Esophagus muscularis mucosa (tissue), 4 donors: ENCODE data around the gene PTPRN2. TPM values are rescaled to one million over a fixed set of nuclear protein-coding genes. Genes with fewer than 3 reads are reported as not detected.

Experiments used
- DNase-seq: peaks from one replicate; pipeline ENCODE4 v3.0.0-alpha.2; 2017; ENCODE audit errors: extremely low spot score
- H3K27ac ChIP-seq, 4 donors: fragments of 200-600 bp; sonication (generic); replicated peaks in 1 of 4; 1 replicate in 3 of 4; 2 replicates in 1 of 4; pipeline ENCODE4 v1.5.1; 2016 to 2019; ENCODE audit warnings: mild to moderate bottlenecking in 1 of 4
- H3K27me3 ChIP-seq, 4 donors: fragments of 200-600 bp; sonication (generic); one replicate each; pipeline versions ENCODE4 v1.5.1 to v1.6.0; 2016 to 2019
- H3K36me3 ChIP-seq, 4 donors: fragments of 200-600 bp; sonication (generic); one replicate each; pipeline ENCODE4 v1.5.1; 2016 to 2019
- H3K4me1 ChIP-seq, 4 donors: fragments of 200-600 bp; sonication (generic); one replicate each; pipeline ENCODE4 v1.5.1; 2016 to 2019
- H3K4me3 ChIP-seq, 4 donors: fragments of 200-600 bp; sonication (generic); 1 replicate in 2 of 4; 2 replicates in 2 of 4; pipeline ENCODE4 v1.5.1; 2016 to 2019; ENCODE audit warnings: mild to moderate bottlenecking in 4 of 4, moderate library complexity in 1 of 4
- H3K9me3 ChIP-seq, 4 donors: fragments of 200-600 bp; sonication (generic); 1 replicate in 3 of 4; 2 replicates in 1 of 4; pipeline ENCODE4 v1.5.1; 2016 to 2019
- EP300 ChIP-seq: sonication (generic); formaldehyde crosslinking; IDR thresholded peaks from one replicate; pipeline ENCODE4 v1.6.1; 2017; ENCODE audit warnings: antibody characterized with exemption
- POLR2A ChIP-seq: fragments of 450-650 bp; IDR thresholded peaks from one replicate; pipeline ENCODE4 v1.6.1; 2017; ENCODE audit warnings: antibody characterized with exemption, moderate library complexity, mild to moderate bottlenecking, low read depth
- POLR2AphosphoS5 ChIP-seq, 2 donors: sonication (generic); formaldehyde crosslinking; IDR thresholded peaks; one replicate each; pipeline ENCODE4 v1.6.1; 2017; ENCODE audit warnings: antibody characterized with exemption in 2 of 2
- WGBS: methylation state at CpG from one replicate; pipeline ENCODE4 v1.1.5; 2018; 5-methylcytosine and 5-hydroxymethylcytosine counted together
- intact Hi-C: fragments of 100-400 bp; cut with DNase I; formaldehyde crosslinking; loops from one replicate; pipeline ENCODE4 v1.15.1; 2023
- total RNA-seq, 4 donors: library from RNA; depleted of rRNA; stranded (reverse); fragments of >200 nt; gene quantifications; one replicate each; pipeline versions ENCODE4 v1.1.0 to v1.2.1, GENCODE V29; 2016
- TF ChIP-seq, protein P1 (sequence below), 3 experiments: fragments of 200-600 bp in 2 of 3; fragments of 450-650 bp in 1 of 3; sonication (generic) in 2 of 3; IDR thresholded peaks; one replicate each; pipeline ENCODE4 v1.5.1; 2017 to 2019; ENCODE audit warnings: antibody characterized with exemption in 3 of 3, mild to moderate bottlenecking in 2 of 3, moderate library complexity in 1 of 3

The PTPRN2 gene
- total RNA-seq, 4 donors from 2014 or later: 2.1 to 3.1 (median 3.1) TPM

GRCh38 chr7:158520825-158521224 lies 66.8 kb downstream of the PTPRN2 start:
- 83% methylated on average over 9 of the region's 9 CpGs for WGBS
- H3K36me3 ChIP-seq: no peaks in the 10 kb centered on the region
- H3K27me3 ChIP-seq: peaks cover 0 to 64% (median 0%) of the 10 kb centered on the region in 4 donors
- H3K27ac ChIP-seq: no peak overlapping the region
- intact Hi-C loops: no loop called here
- no peak overlapping the region for H3K4me3 ChIP-seq
- H3K4me1 ChIP-seq: no peaks in the 10 kb centered on the region
- H3K9me3 ChIP-seq: no peaks in the 10 kb centered on the region
- TF ChIP-seq POLR2AphosphoS5 (IDR thresholded peaks at IDR 0.05): no peak
- TF ChIP-seq EP300: no peak
- TF ChIP-seq, protein P1, sequence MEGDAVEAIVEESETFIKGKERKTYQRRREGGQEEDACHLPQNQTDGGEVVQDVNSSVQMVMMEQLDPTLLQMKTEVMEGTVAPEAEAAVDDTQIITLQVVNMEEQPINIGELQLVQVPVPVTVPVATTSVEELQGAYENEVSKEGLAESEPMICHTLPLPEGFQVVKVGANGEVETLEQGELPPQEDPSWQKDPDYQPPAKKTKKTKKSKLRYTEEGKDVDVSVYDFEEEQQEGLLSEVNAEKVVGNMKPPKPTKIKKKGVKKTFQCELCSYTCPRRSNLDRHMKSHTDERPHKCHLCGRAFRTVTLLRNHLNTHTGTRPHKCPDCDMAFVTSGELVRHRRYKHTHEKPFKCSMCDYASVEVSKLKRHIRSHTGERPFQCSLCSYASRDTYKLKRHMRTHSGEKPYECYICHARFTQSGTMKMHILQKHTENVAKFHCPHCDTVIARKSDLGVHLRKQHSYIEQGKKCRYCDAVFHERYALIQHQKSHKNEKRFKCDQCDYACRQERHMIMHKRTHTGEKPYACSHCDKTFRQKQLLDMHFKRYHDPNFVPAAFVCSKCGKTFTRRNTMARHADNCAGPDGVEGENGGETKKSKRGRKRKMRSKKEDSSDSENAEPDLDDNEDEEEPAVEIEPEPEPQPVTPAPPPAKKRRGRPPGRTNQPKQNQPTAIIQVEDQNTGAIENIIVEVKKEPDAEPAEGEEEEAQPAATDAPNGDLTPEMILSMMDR (IDR thresholded peaks at IDR 0.05): no peak
- TF ChIP-seq POLR2A: no peak
- no peak for DNase-seq

- TF ChIP-seq, protein P1 (IDR thresholded peaks at IDR 0.05): no peak
- intact Hi-C loops: no loop called here
- 69% methylated on average over 4 of the region's 4 CpGs for WGBS
Measured at GRCh38 chr7:158519633-158520174, 67.9 kb downstream of the PTPRN2 start.

DNA sequence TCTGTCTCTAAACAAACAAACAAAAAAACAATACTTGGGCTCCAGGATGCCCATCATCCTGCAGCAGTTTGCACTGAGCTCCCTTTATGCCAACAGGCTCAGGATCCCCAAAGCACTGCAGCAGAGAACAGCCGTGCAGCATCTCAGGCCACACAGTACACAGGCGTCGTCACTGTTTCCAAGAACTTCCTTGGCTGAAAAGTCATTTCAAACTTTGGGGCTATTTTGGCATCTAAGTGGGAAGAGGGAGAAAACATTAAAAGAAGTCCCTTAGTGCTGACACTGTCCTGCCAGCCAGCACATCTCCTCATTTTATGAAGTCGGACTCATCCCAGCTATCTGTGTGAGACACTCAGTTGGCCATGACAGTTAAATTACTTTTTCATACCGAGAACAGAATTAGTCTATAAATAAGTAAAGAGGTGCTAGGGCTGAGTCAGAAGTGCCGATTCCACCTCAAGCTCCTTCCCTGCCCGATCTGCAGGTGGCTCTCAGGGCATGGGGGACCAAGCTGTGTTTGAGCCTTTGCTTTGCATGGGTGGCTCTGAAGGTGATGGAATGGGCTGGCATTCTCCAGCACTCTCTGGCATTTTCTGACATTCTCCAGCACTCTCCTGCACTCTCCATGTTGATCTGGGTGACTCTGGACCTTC lies 68.5 kb downstream of the PTPRN2 start:
- Histone ChIP-seq H3K36me3 (no peaks in the 10 kb centered on the region), H3K27me3 (peaks cover 0 to 52% (median 0%) of the 10 kb centered on the region in 4 donors), H3K4me3 (no peak overlapping the region), H3K9me3 (no peaks in the 10 kb centered on the region), H3K27ac (no peak overlapping the region), H3K4me1 (no peaks in the 10 kb centered on the region)
- intact Hi-C loops: no loop called here
- TF ChIP-seq, protein P1 (IDR thresholded peaks at IDR 0.05): no peak
- no peak for TF ChIP-seq POLR2A
- no peak for DNase-seq
- WGBS: 78% methylated on average over 7 of the region's 7 CpGs

More at GRCh38 chr7:158519633-158520174, 67.9 kb downstream of the PTPRN2 start:
- no peak for DNase-seq
- no peak overlapping the region for H3K4me3 ChIP-seq
- H3K27ac ChIP-seq: no peak overlapping the region
- H3K36me3 ChIP-seq: no peaks in the 10 kb centered on the region
- H3K4me1 ChIP-seq: no peaks in the 10 kb centered on the region
- H3K27me3 ChIP-seq: peaks cover 0 to 53% (median 0%) of the 10 kb centered on the region in 4 donors
- H3K9me3 ChIP-seq: no peaks in the 10 kb centered on the region

GRCh38 chr7:158517571-158517970 lies 70.1 kb downstream of the PTPRN2 start:
- peaks cover 0 to 7% (median 3%) of the 10 kb centered on the region in 4 donors for H3K9me3 ChIP-seq
- TF ChIP-seq EP300 (no peak), POLR2AphosphoS5 (IDR thresholded peaks at IDR 0.05) (no peak), POLR2A (no peak)
- TF ChIP-seq, protein P1 (IDR thresholded peaks at IDR 0.05): no peak
- peaks cover 0 to 46% (median 0%) of the 10 kb centered on the region in 4 donors for H3K27me3 ChIP-seq
- DNase-seq: no peak
- no peaks in the 10 kb centered on the region for H3K36me3 ChIP-seq
- WGBS: 88% methylated on average over 4 of the region's 4 CpGs
- H3K27ac ChIP-seq: no peak overlapping the region
- no peaks in the 10 kb centered on the region for H3K4me1 ChIP-seq
- intact Hi-C loops: no loop called here
- no peak overlapping the region for H3K4me3 ChIP-seq

DNA sequence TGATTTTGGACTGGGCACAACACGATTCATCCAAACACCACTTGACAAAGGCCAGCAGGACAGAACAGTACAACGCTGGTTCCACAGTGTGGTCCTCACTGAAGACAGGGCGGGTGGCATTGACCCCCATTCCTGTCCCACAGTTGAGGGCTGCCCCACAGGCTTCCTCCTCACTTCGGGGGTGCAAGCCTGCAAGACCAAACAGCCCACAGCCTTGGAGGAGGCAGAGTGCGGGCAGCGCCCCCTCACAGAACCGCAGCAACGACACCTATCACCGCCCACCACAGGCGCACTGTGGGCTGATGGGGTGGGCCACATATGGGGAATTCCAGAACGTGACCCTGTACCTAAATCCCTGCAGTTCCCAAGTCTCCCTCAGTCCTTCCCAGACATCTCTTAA lies 70.6 kb downstream of the PTPRN2 start:
- no peak overlapping the region for H3K4me3 ChIP-seq
- WGBS: 73% methylated on average over 2 of the region's 11 CpGs
- intact Hi-C loops: no loop called here

More for the DNA sequence above, 70.6 kb downstream of the PTPRN2 start:
- Histone ChIP-seq H3K36me3 (no peaks in the 10 kb centered on the region), H3K9me3 (peaks cover 0 to 12% (median 8%) of the 10 kb centered on the region in 4 donors), H3K27ac (no peak overlapping the region), H3K27me3 (peaks cover 0 to 46% (median 0%) of the 10 kb centered on the region in 4 donors), H3K4me1 (no peaks in the 10 kb centered on the region)
- no peak for DNase-seq
- TF ChIP-seq POLR2A (no peak), POLR2AphosphoS5 (IDR thresholded peaks at IDR 0.05) (no peak), EP300 (no peak)
- TF ChIP-seq, protein P1 (IDR thresholded peaks at IDR 0.05): no peak
